COLO668 (cell line): ENCODE results near the gene PDE9A.
"Not testable (repeated sequence)": the region's sequence is repeated elsewhere in the genome, so short reads cannot be mapped to it uniquely, and the experiment has no call there.

Source experiments
- DNase-seq: peaks from one replicate; lab custom pipeline; 2025; ENCODE audit not compliant: unreplicated experiment; lab: John Stamatoyannopoulos, UW

PDE9A gene

DNA sequence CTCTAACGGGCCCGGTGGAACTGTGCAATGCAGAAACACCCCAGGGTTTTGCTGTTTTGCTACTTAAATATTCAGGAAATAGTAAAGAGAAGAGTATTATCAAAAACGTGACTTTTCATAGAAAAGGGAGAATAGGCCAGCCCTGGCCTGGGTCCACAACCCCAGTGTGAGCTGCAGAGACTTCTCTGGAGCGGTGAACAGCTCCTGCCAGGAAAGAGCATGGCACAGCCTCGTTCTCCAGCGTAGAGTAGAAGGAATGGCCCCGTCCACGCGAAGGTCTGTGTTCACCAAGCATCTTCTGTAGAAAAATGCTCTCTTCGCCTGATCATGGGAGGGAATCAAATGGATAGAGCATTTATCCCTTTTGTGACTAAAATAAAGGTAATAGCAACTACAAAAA is 51.4 kb downstream of the PDE9A start:
- DNase-seq = no peak

- no peak for DNase-seq
Measured at GRCh38 chr21:42705346-42705745, 51.9 kb downstream of the PDE9A start.

GRCh38 chr21:42705746-42706374 is 52.4 kb downstream of the PDE9A start:
- DNase-seq = no peak

GRCh38 chr21:42706765-42707164 is 53.3 kb downstream of the PDE9A start:
- no peak for DNase-seq

DNA sequence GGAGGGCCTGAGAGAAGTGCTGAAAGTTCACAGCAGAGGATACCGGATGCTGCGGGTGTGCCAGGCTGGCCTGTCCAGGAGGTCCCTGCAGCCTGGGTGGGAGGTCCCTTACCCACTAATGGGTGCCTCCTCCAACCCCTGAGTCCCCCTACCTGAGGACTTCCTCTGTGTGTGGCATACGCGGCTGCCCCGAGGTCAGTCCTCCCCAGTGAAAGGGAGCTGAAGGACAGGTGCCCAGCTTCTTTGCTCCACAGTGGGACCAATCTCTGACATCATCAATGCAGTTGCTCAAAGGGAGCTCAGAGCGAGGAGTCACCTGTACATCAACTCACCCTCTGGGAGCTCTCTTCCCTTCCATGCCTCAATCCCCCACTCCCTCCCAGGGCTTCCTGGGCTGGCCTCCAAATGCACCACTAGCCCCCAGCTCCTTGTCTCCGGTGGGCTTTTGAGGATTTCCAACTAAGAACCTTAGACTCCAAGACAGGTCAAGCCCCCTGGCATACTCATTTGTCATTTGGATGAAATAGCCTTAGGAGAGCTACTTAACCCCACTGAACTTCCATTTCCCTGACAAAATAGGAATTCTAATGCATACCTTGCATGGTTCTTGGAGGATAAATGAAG is 53.9 kb downstream of the PDE9A start:
- no peak for DNase-seq

DNA sequence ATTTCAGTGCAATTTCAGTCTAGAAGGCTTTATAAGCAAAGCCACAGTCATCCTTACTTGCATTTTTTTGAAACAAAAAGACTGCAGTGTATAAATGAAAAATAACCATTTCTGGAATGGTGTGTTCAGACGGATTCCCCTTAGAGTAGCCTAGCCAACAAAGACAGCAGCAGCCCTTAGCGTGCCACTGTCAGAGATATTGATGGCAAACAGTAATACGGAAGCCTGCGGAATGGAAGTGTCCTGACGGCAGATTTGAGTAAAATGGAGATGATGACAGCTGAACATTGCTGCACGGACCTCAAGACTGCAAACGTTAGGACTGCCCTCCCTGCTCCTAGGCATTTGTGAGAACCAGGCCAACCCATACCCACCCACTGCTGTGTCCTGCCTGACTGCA is 54.7 kb downstream of the PDE9A start:
- no peak for DNase-seq

DNA sequence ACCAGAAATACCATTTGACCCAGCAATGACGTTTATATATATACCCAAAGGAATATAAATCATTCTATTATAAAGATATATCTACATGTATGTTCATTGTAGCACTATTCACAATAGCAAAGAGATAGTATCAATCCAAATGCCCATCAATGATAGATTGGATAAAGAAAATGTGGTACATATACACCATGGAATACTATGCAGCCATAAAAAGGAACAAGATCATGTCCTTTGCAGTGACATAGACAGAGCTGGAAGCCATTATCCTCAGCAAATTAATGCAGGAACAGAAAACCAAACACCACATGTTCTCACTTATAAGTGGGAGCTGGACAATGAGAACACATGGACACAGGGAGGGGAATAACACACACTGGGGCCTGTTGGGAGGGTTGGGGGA is 55.5 kb downstream of the PDE9A start:
- DNase-seq = not testable (repeated sequence)

DNA sequence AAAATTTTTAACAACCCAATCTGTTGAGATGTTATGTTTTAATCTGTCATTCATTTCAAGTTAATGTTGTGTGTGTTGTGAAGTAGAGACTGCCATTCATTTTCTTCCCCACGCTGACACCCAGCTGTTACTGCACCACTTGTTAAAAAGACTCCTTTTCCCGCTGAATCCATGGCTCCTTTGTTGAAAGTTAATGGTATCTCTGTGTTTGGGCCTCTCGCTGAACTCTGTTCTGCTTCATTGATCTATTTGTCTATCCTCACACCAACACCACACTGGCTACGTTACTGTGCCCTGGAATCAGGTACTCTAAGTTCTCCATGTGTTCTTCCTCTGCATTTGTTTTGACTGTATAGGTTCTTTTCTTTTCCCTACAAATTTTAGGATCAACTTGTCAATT is 58.2 kb downstream of the PDE9A start:
- no peak for DNase-seq

DNA sequence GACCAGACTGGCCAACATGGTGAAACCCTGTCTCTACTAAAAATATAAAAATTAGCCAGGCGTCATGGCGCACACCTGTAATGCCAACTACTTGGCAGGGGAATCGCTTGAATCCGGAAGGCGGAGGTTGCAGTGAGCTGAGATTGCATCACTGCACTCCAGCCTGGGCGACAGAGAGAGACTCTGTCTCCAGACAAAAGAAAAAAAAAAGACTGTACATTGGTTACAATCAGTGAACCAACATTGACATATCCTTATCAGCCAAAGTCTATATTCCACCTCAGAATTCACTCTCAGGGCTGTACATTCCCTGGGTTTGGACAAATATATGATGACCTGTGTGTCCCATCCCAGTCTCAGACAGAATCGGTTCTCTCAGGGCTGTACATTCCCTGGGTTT is 62.0 kb downstream of the PDE9A start:
- not testable (repeated sequence) for DNase-seq

DNA sequence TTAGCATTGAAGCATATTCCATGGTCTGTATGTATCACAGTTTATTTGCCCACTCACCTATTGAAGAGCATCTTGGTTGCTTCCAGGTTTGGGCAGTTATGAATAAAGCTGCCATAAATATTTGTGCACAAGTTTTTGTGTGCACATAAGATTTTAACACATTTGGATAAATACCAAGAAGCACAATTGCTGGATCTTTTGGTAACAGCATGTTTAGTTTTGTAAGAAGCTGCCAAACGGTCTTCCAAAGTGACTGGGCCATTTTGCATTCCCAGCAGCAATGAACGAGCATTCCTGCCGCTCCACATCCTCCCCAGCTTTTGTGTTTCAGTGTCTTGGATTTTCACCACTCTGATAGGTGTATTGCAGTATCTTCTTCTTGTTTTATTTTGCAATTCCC is 62.7 kb downstream of the PDE9A start:
- DNase-seq = no peak

DNA sequence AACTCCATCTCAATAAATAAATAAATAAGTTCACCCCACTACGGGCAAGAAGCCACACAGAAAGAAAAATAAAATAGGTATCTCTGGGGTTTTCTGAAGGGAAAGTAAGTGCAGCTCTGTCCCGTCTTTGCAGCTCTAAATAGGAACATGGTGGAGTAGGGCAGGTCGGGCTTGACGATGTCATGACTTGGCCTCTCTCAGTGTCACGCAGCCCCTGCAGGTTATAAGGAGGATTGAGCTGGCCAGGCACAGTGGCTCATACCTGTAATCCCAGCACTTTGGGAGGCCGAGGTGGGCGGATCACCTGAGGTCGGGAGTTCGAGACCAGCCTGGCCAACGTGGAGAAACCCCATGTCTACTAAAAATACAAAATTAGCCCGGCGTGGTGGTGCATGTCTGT is 67.1 kb downstream of the PDE9A start:
- not testable (repeated sequence) for DNase-seq

DNA sequence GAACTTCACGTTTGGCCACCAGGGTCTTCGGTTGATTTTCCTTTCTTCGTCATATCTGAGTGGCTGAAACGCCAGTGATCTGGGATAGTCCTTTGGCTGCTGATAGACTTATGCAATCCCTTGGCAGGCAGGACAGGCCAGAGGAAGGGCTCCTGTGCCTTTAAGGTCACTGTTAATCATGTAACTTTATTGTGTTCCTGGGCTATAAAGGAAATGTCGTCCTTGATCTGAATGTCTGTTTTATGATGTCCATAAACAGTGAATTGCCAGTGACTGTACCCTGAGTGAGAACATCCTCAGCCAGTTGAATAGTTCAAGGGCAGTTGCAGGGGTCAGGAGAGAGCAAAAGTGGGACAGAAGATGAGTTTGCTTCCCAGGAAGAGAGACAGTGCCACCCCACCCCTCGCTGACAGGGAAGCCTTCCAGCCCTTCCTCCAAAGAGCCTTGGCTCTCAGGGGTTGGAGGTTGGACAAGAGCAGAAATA is 68.0 kb downstream of the PDE9A start:
- no peak for DNase-seq

GRCh38 chr21:42722153-42722552 is 68.7 kb downstream of the PDE9A start:
- DNase-seq = no peak

GRCh38 chr21:42722808-42723473 is 69.5 kb downstream of the PDE9A start:
- DNase-seq = no peak

DNA sequence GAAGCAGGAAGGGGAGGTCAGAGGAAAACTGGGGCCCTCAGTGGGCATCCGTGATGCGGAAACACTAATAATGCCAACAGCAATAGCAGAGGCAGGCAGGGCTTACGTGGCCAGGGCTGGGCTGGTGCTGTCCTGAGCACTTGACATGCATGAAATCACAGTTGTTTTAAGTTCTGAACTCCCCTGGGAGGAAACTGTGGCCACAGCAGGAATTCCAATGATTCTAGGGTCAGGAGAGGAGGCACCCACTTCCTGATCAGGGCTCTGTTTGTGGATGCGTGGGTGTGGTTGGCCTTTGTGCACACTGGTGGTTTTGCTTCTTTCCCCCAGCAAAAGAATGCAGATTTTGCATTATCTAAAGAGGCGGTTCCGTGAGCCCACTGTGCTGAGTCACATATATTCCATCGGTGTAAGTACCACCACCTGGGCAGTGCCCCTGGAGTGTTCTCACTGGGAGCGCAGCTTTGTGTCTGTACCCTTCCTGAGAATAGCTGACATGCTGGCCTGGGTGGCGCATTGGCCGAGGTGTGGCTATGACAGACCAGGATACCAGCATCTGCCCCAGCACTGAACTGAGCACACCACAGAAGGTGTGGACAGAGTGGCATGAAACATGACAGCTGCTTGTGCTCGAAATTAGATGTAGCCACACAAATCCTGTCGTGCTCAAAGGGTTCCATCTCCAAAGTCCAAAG is 71.0 kb downstream of the PDE9A start:
- DNase-seq = no peak

GRCh38 chr21:42725416-42725930 is 72.1 kb downstream of the PDE9A start:
- DNase-seq = no peak

DNA sequence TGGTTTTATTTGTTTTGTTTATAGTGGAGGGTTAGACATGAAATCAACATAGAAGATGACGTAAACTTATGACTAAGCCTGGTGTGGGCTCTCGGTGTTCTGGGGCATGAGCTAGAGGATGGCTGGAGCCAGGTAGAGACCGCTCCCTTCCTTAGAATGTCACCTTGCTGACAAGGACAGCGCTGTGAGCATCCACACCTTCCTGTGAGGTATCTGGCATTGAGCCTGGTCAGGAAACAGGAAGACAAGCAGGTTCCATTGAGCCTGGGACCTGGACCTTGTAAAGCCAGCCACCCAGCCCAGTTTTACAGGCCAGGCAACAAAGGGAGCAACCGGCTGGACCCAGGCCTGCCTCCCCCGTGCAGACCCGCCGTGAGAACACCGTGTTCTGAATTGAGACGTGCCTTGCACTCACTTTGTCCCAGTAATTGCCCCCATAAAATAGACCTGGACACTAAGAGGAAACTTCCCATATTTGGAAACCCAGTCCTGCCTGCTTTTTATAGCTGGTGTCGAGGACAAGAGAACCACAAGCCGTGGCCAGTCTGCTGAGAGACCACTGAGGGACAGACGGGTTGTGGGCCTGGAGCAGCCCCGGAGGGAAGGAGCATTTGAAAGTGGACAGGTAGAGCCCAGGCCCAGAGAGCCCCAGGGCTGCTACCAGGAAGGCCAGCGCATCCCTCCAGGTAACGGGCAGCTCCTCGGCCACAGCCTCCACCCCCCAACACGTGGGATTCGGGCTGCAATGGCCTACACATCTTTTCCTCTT is 78.0 kb downstream of the PDE9A start:
- DNase-seq = no peak

DNA sequence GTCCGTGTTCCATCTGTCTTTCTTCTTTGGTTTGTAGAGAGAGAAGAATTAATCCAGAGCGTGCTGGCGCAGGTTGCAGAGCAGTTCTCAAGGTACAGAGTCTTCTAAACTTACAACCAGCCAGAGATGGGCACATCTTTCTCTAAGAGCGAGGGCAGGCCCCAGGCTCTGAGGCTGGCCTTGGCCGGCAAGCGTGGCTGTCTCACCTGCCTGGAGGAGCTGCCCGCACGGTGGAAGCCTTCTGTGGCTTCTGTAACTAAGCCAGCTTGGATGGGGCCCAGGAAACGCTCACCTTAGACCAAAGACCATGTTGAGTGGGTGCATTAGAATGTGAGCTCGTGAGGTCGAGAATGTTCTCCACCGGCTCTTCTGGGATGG is 78.6 kb downstream of the PDE9A start:
- DNase-seq = no peak

GRCh38 chr21:42733037-42733627 is 79.7 kb downstream of the PDE9A start:
- DNase-seq = no peak

DNA sequence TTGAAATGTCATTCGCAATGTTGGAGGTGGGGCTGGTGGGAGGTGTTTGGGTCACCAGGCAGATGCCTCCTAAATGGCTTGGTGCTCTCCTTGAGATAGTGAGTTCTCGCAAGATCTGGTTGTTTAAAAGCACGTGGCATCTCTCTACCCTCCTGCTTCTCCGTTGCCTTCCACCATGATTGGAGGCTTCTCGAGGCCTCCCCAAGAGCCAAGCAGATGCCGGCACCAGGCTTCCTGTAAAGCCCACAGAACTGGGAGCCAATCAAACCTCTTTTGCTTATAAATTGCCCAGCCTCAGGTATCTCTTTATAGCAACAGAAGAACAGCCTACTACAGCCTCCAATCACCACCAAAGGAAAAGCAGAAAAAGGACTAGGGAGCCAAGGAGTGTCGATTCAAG is 80.5 kb downstream of the PDE9A start:
- peak; percentile 43 for DNase-seq
